Measurements from ENCODE around the gene KDELR3.

- TF ChIP-seq, protein P1, sequence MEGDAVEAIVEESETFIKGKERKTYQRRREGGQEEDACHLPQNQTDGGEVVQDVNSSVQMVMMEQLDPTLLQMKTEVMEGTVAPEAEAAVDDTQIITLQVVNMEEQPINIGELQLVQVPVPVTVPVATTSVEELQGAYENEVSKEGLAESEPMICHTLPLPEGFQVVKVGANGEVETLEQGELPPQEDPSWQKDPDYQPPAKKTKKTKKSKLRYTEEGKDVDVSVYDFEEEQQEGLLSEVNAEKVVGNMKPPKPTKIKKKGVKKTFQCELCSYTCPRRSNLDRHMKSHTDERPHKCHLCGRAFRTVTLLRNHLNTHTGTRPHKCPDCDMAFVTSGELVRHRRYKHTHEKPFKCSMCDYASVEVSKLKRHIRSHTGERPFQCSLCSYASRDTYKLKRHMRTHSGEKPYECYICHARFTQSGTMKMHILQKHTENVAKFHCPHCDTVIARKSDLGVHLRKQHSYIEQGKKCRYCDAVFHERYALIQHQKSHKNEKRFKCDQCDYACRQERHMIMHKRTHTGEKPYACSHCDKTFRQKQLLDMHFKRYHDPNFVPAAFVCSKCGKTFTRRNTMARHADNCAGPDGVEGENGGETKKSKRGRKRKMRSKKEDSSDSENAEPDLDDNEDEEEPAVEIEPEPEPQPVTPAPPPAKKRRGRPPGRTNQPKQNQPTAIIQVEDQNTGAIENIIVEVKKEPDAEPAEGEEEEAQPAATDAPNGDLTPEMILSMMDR (IDR thresholded peaks at IDR 0.05; ENCODE audit: low read depth, low read length) = no peak
- no peak for TF ChIP-seq POLR2A (IDR thresholded peaks at IDR 0.05; ENCODE audit: extremely low read depth, insufficient read length)
- TF ChIP-seq, protein P2, sequence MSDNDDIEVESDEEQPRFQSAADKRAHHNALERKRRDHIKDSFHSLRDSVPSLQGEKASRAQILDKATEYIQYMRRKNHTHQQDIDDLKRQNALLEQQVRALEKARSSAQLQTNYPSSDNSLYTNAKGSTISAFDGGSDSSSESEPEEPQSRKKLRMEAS (IDR thresholded peaks at IDR 0.05; ENCODE audit: low read depth, low read length) = no peak
These were observed 45.0 kb upstream of the KDELR3 start for GRCh38 chr22:38422611-38423511.
